Astrocyte of the spinal cord (primary cell): ENCODE measurements around the gene ANKMY2.

Experiments used
- DNase-seq: peaks from one replicate; pipeline ENCODE4 v3.0.0; 2011; ENCODE audit warnings: low read depth, low spot score
- H3K4me3 ChIP-seq: 2 replicates; pipeline ENCODE4 v1.5.1; 2011; ENCODE audit warnings: low read depth, mild to moderate bottlenecking, low read length, moderate library complexity
- CTCF ChIP-seq: IDR thresholded peaks from 2 replicates; pipeline ENCODE4 v1.5.1; 2012; ENCODE audit warnings: low read depth, mild to moderate bottlenecking, low read length, inconsistent platforms
- in situ Hi-C: cut with HindIII; loops from 2 replicates; pipeline ENCODE4 v1.10.0; 2017; ENCODE audit warnings: low sequenced_read_pairs

The ANKMY2 gene

GRCh38 chr7:16650266-16650665 is 4.7 kb upstream of the ANKMY2 start:
- TF ChIP-seq CTCF, result no peak
- no peak for DNase-seq
- H3K4me3 ChIP-seq, result no peak overlapping the region
- in situ Hi-C loops, result no loop called here

- H3K4me3 ChIP-seq, result no peak overlapping the region
- no peak for TF ChIP-seq CTCF
- peak; percentile 36 for DNase-seq
- in situ Hi-C loops, result no loop called here
Observed at GRCh38 chr7:16649196-16649595, 3.6 kb upstream of the ANKMY2 start.

DNA sequence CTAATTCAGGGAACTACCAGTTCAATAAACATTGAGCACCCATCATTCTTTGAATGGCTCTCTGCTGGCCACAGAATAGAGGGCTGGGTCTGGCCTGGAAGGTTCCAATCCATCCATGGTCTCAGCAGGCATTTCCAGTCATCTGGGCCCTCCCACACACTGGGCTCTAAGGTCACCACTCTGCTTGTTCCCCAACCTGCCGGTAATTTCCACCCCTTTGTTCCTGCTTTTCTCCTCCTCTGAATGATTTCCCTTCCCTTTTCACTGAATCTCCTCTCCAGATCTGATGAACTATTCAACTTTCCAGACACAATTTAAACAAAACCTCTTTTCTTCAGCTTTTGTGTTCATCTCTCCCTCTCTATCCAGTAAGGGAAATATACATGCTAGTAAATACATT is 3.0 kb upstream of the ANKMY2 start:
- DNase-seq, result no peak
- TF ChIP-seq CTCF, result no peak
- H3K4me3 ChIP-seq, result no peak overlapping the region
- in situ Hi-C loops, result no loop called here

- TF ChIP-seq CTCF, result no peak
- in situ Hi-C loops, result no loop called here
- H3K4me3 ChIP-seq, result peak overlapping the region; percentile 88
- peak; percentile 34 for DNase-seq
Observed at GRCh38 chr7:16647435-16647960, 1.9 kb upstream of the ANKMY2 start.

DNA sequence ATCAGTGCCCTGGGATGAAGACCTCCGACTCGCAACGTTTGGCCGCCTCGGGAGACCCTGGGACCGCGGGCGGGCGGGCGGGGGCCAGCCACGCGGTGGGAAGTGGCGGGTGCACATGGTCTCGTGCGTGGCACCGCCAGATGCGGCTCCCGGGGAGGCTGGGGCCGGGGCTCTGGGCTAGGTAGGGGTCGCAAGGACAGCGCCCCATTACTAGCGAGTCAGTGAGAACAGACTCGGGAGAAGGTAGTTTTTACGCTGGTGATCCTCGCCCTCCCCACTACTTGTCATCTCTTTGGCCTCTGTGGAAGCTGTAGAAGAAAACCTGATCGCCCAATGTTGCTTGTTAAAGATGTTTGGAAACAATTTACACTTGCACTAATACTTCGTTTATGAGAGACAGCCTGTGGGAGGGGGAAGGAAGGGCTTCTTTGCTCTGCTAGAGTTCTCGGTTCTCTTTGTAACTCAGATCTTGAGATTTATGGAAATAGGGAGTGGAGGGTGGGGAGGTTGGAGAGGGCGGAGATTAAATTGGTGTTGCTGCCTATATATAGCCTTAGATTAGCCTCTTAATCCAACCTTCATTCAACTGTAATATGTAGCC is 1.0 kb upstream of the ANKMY2 start:
- TF ChIP-seq CTCF, result no peak

DNA sequence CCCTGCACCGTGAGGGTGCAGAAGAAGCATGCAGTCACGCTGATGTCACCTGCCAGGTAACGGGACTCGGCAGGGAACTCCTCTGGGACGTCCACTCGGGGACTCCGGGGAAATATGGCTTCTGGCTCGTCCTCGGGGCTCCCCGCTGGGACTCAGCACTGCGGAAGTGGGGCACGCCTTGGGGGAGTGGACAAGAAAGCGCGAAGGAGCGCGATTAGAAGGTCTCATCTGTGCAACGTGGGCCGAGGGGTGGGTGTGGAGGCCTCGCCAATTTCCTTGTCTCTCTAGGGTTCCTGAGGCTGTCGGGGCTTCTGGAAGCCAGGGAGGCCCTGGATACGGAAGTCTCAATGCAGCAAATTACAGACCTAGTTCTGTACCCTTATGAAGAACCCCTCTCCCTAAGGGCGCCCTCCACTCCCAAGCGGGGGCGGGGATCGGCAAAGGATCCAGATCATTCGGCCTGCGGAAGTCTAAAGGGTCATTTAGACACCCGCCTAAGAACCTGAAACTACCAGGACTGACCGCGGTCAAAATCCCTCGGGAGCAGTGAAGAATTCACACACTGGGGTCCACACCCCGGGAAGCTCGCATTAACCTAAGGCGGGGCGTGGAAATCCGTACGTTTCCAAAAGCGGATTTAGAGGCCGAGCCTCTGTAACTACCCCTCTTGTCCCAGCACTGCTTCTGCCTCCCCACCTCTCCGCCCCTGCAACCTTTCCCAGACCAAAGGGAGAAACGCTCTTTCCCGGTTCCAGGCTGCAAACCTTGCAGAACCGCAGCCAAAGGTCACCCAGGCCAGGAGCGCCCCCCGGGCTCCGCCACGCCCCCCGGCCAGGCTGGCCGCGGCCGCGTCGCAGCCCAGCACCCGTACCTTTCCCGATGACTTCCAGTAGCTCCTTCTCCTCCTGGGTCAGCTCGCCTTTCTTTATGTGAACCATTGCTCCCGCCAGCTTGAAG is 640 bp downstream of the ANKMY2 start:
- peak overlapping the region; percentile 88 for H3K4me3 ChIP-seq
- in situ Hi-C loops, result no loop called here
- DNase-seq, result peak; percentile 52
- no peak for TF ChIP-seq CTCF

More for the DNA sequence above, 1.0 kb upstream of the ANKMY2 start:
- in situ Hi-C loops, result no loop called here
- peak overlapping the region; percentile 88 for H3K4me3 ChIP-seq
- peak; percentile 40 for DNase-seq
